Measurements from ENCODE around the gene RBM19. TPM values are rescaled to one million over a fixed set of nuclear protein-coding genes. Genes with fewer than 3 reads are reported as not detected.

The RBM19 gene
- total and polyA plus RNA-seq, 2 donors (not counting 1 experiment from before 2014, with no cell fraction given) = 10.5 to 16.5 TPM

DNA sequence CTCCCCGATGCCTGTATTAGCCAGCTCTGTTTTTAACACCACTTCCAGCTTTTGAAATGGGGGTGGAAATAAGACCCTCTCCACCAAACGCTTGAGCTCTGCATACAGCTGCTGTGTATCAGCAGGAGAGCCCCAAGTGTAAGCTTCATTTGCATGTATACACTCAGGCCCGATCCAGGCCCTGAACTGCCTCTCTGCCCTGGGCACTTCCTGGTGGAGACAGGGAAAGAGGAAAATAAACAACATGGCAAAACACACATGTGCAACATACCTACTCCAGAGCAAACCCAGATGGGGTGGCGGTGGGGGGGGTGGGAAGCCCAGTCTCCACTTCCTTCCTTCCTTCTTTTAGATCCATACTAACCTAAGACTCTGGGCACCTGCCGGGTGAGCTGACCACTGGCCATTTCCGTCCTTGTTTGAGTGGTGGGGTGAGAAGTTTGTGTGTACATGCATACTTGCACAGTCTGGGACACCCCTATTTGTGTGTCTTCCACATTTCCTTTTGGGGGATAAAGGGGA, 55.3 kb downstream of the RBM19 start:
- H2AFZ ChIP-seq (ENCODE audit: low read length) = no peak overlapping the region
- H3K27me3 ChIP-seq (ENCODE audit: control insufficient read depth, insufficient read depth, low read length) = no peaks in the 10 kb centered on the region
- H3K36me3 ChIP-seq (ENCODE audit: control insufficient read depth, insufficient read depth, low read length) = peaks cover 6% of the 10 kb centered on the region
- H3K27ac ChIP-seq (ENCODE audit: insufficient read depth, low read length) = no peak overlapping the region
- no peak overlapping the region for H3K4me3 ChIP-seq (replicated peaks in 1 of 4; ENCODE audit: control extremely low read depth in 1 of 4, insufficient read depth in 1 of 4, low read depth in 3 of 4, low read length in 4 of 4)
- H4K20me1 ChIP-seq (ENCODE audit: control insufficient read depth, extremely low read depth, insufficient read depth, low read length) = no peaks in the 10 kb centered on the region
- H3K9ac ChIP-seq (ENCODE audit: insufficient read depth, low read length) = no peak overlapping the region
- DNase-seq (ENCODE audit: low read depth in 2 of 2) = no peak
- no peak overlapping the region for H3K4me2 ChIP-seq (ENCODE audit: extremely low read depth, insufficient read depth, low read length)
- H3K9me3 ChIP-seq (ENCODE audit: control insufficient read depth, insufficient read depth, low read depth, low read length) = no peaks in the 10 kb centered on the region
- no peak for TF ChIP-seq EZH2 (IDR thresholded peaks at IDR 0.05; ENCODE audit: low read length, missing control alignments)
- TF ChIP-seq, protein P1, sequence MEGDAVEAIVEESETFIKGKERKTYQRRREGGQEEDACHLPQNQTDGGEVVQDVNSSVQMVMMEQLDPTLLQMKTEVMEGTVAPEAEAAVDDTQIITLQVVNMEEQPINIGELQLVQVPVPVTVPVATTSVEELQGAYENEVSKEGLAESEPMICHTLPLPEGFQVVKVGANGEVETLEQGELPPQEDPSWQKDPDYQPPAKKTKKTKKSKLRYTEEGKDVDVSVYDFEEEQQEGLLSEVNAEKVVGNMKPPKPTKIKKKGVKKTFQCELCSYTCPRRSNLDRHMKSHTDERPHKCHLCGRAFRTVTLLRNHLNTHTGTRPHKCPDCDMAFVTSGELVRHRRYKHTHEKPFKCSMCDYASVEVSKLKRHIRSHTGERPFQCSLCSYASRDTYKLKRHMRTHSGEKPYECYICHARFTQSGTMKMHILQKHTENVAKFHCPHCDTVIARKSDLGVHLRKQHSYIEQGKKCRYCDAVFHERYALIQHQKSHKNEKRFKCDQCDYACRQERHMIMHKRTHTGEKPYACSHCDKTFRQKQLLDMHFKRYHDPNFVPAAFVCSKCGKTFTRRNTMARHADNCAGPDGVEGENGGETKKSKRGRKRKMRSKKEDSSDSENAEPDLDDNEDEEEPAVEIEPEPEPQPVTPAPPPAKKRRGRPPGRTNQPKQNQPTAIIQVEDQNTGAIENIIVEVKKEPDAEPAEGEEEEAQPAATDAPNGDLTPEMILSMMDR (conservative IDR thresholded peaks at IDR 0.05 in 1 of 2, IDR thresholded peaks at IDR 0.05 in 1 of 2; ENCODE audit: low read depth in 1 of 2, low read length in 2 of 2) = no peak
- H3K4me1 ChIP-seq (ENCODE audit: control insufficient read depth, extremely low read depth, insufficient read depth, low read length) = no peaks in the 10 kb centered on the region
- H3K79me2 ChIP-seq (ENCODE audit: control insufficient read depth, insufficient read depth, low read length) = no peaks in the 10 kb centered on the region

- no peak overlapping the region for H3K4me2 ChIP-seq (ENCODE audit: extremely low read depth, insufficient read depth, low read length)
Observed at GRCh38 chr12:113909776-113910420, 56.2 kb downstream of the RBM19 start.

GRCh38 chr12:113908584-113909100, 57.5 kb downstream of the RBM19 start:
- no peaks in the 10 kb centered on the region for H3K27me3 ChIP-seq (ENCODE audit: control insufficient read depth, insufficient read depth, low read length)
- no peak overlapping the region for H3K9ac ChIP-seq (ENCODE audit: insufficient read depth, low read length)
- peaks cover 6% of the 10 kb centered on the region for H3K36me3 ChIP-seq (ENCODE audit: control insufficient read depth, insufficient read depth, low read length)
- no peak overlapping the region for H3K4me2 ChIP-seq (ENCODE audit: extremely low read depth, insufficient read depth, low read length)
- no peak overlapping the region for H2AFZ ChIP-seq (ENCODE audit: low read length)
- no peaks in the 10 kb centered on the region for H4K20me1 ChIP-seq (ENCODE audit: control insufficient read depth, extremely low read depth, insufficient read depth, low read length)
- H3K4me3 ChIP-seq (replicated peaks in 1 of 4; ENCODE audit: control extremely low read depth in 1 of 4, insufficient read depth in 1 of 4, low read depth in 3 of 4, low read length in 4 of 4) = no peak overlapping the region
- no peaks in the 10 kb centered on the region for H3K4me1 ChIP-seq (ENCODE audit: control insufficient read depth, extremely low read depth, insufficient read depth, low read length)
- TF ChIP-seq EZH2 (IDR thresholded peaks at IDR 0.05; ENCODE audit: low read length, missing control alignments) = no peak
- TF ChIP-seq, protein P1 (conservative IDR thresholded peaks at IDR 0.05 in 1 of 2, IDR thresholded peaks at IDR 0.05 in 1 of 2; ENCODE audit: low read depth in 1 of 2, low read length in 2 of 2) = no peak
- no peaks in the 10 kb centered on the region for H3K9me3 ChIP-seq (ENCODE audit: control insufficient read depth, insufficient read depth, low read depth, low read length)
- H3K79me2 ChIP-seq (ENCODE audit: control insufficient read depth, insufficient read depth, low read length) = no peaks in the 10 kb centered on the region
- no peak overlapping the region for H3K27ac ChIP-seq (ENCODE audit: insufficient read depth, low read length)
- no peak for DNase-seq (ENCODE audit: low read depth in 2 of 2)

More at GRCh38 chr12:113909776-113910420, 56.2 kb downstream of the RBM19 start:
- H3K79me2 ChIP-seq (ENCODE audit: control insufficient read depth, insufficient read depth, low read length) = no peaks in the 10 kb centered on the region
- DNase-seq (ENCODE audit: low read depth in 2 of 2) = no peak
- no peaks in the 10 kb centered on the region for H4K20me1 ChIP-seq (ENCODE audit: control insufficient read depth, extremely low read depth, insufficient read depth, low read length)
- H3K9me3 ChIP-seq (ENCODE audit: control insufficient read depth, insufficient read depth, low read depth, low read length) = no peaks in the 10 kb centered on the region
- H3K4me3 ChIP-seq (replicated peaks in 1 of 4; ENCODE audit: control extremely low read depth in 1 of 4, insufficient read depth in 1 of 4, low read depth in 3 of 4, low read length in 4 of 4) = no peak overlapping the region
- no peaks in the 10 kb centered on the region for H3K27me3 ChIP-seq (ENCODE audit: control insufficient read depth, insufficient read depth, low read length)
- H3K9ac ChIP-seq (ENCODE audit: insufficient read depth, low read length) = no peak overlapping the region
- H2AFZ ChIP-seq (ENCODE audit: low read length) = no peak overlapping the region
- H3K27ac ChIP-seq (ENCODE audit: insufficient read depth, low read length) = no peak overlapping the region
- peaks cover 6% of the 10 kb centered on the region for H3K36me3 ChIP-seq (ENCODE audit: control insufficient read depth, insufficient read depth, low read length)
- TF ChIP-seq, protein P1 (conservative IDR thresholded peaks at IDR 0.05 in 1 of 2, IDR thresholded peaks at IDR 0.05 in 1 of 2; ENCODE audit: low read depth in 1 of 2, low read length in 2 of 2) = no peak
- no peak for TF ChIP-seq EZH2 (IDR thresholded peaks at IDR 0.05; ENCODE audit: low read length, missing control alignments)
- no peaks in the 10 kb centered on the region for H3K4me1 ChIP-seq (ENCODE audit: control insufficient read depth, extremely low read depth, insufficient read depth, low read length)
